ENCODE data around the gene ZNF765. TPM values are rescaled to one million over a fixed set of nuclear protein-coding genes. Genes with fewer than 3 reads are reported as not detected.
A peak's percentile ranks its signal among the peaks of the same experiment; 100 is the strongest.
"Not testable (repeated sequence)": the region's sequence is repeated elsewhere in the genome, so short reads cannot be mapped to it uniquely, and the experiment has no call there.

ZNF765 gene
- total and polyA plus RNA-seq, 2 experiments from 2014 or later, result 10.3 to 33.4 TPM

DNA sequence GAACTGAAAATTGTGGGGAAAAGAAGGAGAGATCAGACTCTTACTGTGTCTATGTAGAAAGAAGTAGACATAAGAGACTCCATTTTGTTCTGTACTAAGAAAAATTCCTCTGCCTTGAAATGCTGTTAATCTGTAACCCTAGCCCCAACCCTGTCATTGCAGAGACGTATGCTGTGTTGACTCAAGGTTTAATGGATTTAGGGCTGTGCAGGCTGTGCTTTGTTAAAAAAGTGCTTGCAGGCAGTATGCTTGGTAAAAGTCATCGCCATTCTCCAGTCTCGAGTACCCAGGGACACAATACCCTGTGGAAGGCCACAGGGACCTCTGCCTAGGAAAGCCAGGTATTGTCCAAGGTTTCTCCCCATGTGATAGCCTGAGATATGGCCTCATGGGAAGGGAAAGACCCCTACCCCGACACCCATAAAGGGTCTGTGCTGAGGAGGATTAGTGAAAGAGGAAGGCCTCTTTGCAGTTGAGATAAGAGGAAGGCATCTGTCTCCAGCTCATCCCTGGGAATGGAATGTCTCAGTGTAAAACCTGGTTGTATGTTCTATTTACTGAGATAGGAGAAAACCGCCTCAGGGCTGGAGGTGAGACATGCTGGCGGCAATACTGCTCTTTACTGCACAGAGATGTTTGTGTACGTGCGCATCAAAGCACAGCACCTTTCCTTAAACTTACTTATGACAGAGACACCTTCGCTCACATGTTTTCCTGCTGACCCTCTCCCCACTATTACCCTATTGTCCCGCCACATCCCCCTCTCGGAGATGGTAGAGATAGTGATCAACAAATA lies 25.8 kb downstream of the ZNF765 start:
- not testable (repeated sequence) for H3K27ac Mint-ChIP-seq; H3K4me2 ChIP-seq; H3K36me3 ChIP-seq (ENCODE audit: insufficient read depth); H3K27me3 Mint-ChIP-seq (ENCODE audit: insufficient read depth, low read depth, poor library complexity); H3K79me2 ChIP-seq (replicated peaks; ENCODE audit: insufficient read depth); H3K36me3 Mint-ChIP-seq (ENCODE audit: low read depth); H3F3A ChIP-seq (replicated peaks; ENCODE audit: low read depth); ATAC-seq; DNase-seq (ENCODE audit: low spot score); H2AFZ ChIP-seq; H3K4me3 ChIP-seq; H3K9me3 Mint-ChIP-seq; H4K20me1 ChIP-seq (replicated peaks; ENCODE audit: insufficient read depth); H3K9me2 ChIP-seq (ENCODE audit: insufficient read depth); H3K27me3 ChIP-seq (ENCODE audit: insufficient read depth); H3K4me3 Mint-ChIP-seq
- peak overlapping the region; percentile 48; the same call in 1 of the 2 replicates for H3K27ac ChIP-seq (ENCODE audit: low read depth)
- H3K4me1 ChIP-seq (ENCODE audit: insufficient read depth), result peaks cover 10% of the 10 kb centered on the region; the same call in 1 of the 2 replicates
- peaks cover 15% of the 10 kb centered on the region for H3K4me1 Mint-ChIP-seq

DNA sequence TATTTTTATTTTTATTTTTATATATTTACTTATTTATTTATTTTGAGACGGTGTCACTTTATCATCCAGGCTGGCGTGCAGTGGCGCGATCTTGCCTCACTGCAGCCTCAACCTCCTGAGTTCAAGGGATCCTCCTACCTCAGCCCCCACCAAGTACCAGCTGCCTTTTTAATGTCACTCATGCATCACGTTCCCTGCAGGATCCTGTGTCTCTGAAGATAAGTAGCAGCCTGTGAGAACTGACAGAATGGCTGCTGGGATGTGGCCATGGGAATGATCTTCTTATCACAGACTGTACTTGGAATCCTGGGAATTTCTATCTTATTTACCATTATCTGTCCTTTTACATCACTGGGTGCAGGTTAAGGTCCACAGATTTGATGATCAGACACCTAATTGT lies 27.6 kb downstream of the ZNF765 start:
- 0 out of 3 replicates have a peak, but pooled peaks cover 1% of the 10 kb centered on the region for H3K9me3 Mint-ChIP-seq
- no peak overlapping the region for H2AFZ ChIP-seq
- H3K36me3 ChIP-seq (ENCODE audit: insufficient read depth), result no peaks in the 10 kb centered on the region
- no peaks in the 10 kb centered on the region for H3F3A ChIP-seq (replicated peaks; ENCODE audit: low read depth)
- peak overlapping the region; percentile 89 for H3K27ac ChIP-seq (ENCODE audit: low read depth)
- TF ChIP-seq, protein P1, sequence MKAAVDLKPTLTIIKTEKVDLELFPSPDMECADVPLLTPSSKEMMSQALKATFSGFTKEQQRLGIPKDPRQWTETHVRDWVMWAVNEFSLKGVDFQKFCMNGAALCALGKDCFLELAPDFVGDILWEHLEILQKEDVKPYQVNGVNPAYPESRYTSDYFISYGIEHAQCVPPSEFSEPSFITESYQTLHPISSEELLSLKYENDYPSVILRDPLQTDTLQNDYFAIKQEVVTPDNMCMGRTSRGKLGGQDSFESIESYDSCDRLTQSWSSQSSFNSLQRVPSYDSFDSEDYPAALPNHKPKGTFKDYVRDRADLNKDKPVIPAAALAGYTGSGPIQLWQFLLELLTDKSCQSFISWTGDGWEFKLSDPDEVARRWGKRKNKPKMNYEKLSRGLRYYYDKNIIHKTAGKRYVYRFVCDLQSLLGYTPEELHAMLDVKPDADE (IDR thresholded peaks at IDR 0.05), result no peak
- TF ChIP-seq, protein P2, sequence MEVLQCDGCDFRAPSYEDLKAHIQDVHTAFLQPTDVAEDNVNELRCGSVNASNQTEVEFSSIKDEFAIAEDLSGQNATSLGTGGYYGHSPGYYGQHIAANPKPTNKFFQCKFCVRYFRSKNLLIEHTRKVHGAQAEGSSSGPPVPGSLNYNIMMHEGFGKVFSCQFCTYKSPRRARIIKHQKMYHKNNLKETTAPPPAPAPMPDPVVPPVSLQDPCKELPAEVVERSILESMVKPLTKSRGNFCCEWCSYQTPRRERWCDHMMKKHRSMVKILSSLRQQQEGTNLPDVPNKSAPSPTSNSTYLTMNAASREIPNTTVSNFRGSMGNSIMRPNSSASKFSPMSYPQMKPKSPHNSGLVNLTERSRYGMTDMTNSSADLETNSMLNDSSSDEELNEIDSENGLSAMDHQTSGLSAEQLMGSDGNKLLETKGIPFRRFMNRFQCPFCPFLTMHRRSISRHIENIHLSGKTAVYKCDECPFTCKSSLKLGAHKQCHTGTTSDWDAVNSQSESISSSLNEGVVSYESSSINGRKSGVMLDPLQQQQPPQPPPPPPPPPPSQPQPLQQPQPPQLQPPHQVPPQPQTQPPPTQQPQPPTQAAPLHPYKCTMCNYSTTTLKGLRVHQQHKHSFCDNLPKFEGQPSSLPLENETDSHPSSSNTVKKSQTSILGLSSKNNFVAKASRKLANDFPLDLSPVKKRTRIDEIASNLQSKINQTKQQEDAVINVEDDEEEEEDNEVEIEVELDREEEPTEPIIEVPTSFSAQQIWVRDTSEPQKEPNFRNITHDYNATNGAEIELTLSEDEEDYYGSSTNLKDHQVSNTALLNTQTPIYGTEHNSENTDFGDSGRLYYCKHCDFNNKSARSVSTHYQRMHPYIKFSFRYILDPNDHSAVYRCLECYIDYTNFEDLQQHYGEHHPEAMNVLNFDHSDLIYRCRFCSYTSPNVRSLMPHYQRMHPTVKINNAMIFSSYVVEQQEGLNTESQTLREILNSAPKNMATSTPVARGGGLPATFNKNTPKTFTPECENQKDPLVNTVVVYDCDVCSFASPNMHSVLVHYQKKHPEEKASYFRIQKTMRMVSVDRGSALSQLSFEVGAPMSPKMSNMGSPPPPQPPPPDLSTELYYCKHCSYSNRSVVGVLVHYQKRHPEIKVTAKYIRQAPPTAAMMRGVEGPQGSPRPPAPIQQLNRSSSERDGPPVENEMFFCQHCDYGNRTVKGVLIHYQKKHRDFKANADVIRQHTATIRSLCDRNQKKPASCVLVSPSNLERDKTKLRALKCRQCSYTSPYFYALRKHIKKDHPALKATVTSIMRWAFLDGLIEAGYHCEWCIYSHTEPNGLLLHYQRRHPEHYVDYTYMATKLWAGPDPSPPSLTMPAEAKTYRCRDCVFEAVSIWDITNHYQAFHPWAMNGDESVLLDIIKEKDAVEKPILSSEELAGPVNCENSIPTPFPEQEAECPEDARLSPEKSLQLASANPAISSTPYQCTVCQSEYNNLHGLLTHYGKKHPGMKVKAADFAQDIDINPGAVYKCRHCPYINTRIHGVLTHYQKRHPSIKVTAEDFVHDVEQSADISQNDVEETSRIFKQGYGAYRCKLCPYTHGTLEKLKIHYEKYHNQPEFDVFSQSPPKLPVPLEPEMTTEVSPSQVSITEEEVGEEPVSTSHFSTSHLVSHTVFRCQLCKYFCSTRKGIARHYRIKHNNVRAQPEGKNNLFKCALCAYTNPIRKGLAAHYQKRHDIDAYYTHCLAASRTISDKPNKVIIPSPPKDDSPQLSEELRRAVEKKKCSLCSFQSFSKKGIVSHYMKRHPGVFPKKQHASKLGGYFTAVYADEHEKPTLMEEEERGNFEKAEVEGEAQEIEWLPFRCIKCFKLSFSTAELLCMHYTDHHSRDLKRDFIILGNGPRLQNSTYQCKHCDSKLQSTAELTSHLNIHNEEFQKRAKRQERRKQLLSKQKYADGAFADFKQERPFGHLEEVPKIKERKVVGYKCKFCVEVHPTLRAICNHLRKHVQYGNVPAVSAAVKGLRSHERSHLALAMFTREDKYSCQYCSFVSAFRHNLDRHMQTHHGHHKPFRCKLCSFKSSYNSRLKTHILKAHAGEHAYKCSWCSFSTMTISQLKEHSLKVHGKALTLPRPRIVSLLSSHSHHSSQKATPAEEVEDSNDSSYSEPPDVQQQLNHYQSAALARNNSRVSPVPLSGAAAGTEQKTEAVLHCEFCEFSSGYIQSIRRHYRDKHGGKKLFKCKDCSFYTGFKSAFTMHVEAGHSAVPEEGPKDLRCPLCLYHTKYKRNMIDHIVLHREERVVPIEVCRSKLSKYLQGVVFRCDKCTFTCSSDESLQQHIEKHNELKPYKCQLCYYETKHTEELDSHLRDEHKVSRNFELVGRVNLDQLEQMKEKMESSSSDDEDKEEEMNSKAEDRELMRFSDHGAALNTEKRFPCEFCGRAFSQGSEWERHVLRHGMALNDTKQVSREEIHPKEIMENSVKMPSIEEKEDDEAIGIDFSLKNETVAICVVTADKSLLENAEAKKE (CRISPR knock-in tag; IDR thresholded peaks at IDR 0.05), result no peak
- TF ChIP-seq ZNF114 (CRISPR knock-in tag; IDR thresholded peaks at IDR 0.05) (no peak), EZH2phosphoT487 (IDR thresholded peaks at IDR 0.05; ENCODE audit: unreplicated experiment) (no peak), EZH2 (IDR thresholded peaks at IDR 0.05; ENCODE audit: low read depth, unreplicated experiment) (no peak), NANOG (IDR thresholded peaks at IDR 0.05; ENCODE audit: borderline replicate concordance) (no peak)
- no peak for ATAC-seq
- no peaks in the 10 kb centered on the region for H3K79me2 ChIP-seq (replicated peaks; ENCODE audit: insufficient read depth)
- H3K4me3 ChIP-seq, result peak overlapping the region; percentile 26; the same call in 1 of the 2 replicates
- peak overlapping the region; percentile 30; the same call in 2 of the 3 replicates for H3K4me3 Mint-ChIP-seq
- no peaks in the 10 kb centered on the region for H3K36me3 Mint-ChIP-seq (ENCODE audit: low read depth)
- H3K27ac Mint-ChIP-seq, result no peak overlapping the region
- H3K27me3 ChIP-seq (ENCODE audit: insufficient read depth), result no peaks in the 10 kb centered on the region
- H3K4me1 Mint-ChIP-seq, result peaks cover 15% of the 10 kb centered on the region
- H4K20me1 ChIP-seq (replicated peaks; ENCODE audit: insufficient read depth), result no peaks in the 10 kb centered on the region
- peaks cover 3% of the 10 kb centered on the region for H3K27me3 Mint-ChIP-seq (ENCODE audit: insufficient read depth, low read depth, poor library complexity)
- no peaks in the 10 kb centered on the region for H3K9me2 ChIP-seq (ENCODE audit: insufficient read depth)
- peaks cover 10% of the 10 kb centered on the region; the same call in 1 of the 2 replicates for H3K4me1 ChIP-seq (ENCODE audit: insufficient read depth)
- peak overlapping the region; percentile 42 for H3K4me2 ChIP-seq
- DNase-seq (ENCODE audit: low spot score), result peak; percentile 35

DNA sequence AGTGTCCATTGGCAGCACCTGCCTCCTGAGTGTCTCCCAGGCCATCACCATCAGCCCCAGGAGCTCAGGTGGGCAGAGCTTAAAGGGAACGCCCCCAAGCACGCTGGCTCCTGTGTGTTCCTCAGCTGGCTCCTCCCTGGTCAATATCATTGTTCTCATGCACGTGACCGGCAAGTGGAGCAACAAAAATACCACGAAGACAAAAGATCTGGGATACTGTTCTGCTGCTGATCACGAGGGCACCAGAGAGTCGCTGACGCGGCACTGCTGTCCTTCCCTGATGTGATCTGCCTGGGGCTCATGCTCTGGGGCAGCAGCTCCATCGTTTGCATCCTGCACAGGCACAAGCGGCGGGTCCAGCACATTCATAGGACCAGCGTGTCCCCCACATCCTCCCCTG lies 28.1 kb downstream of the ZNF765 start:
- H3K4me3 Mint-ChIP-seq, result not testable (repeated sequence)
- H3K4me1 Mint-ChIP-seq, result peaks cover 15% of the 10 kb centered on the region
- ATAC-seq, result peak; percentile 82

More for the DNA sequence above, 28.1 kb downstream of the ZNF765 start:
- not testable (repeated sequence) for H3K79me2 ChIP-seq (replicated peaks; ENCODE audit: insufficient read depth); H4K20me1 ChIP-seq (replicated peaks; ENCODE audit: insufficient read depth); H3F3A ChIP-seq (replicated peaks; ENCODE audit: low read depth); H3K9me3 Mint-ChIP-seq; H3K9me2 ChIP-seq (ENCODE audit: insufficient read depth); H3K36me3 ChIP-seq (ENCODE audit: insufficient read depth); H3K36me3 Mint-ChIP-seq (ENCODE audit: low read depth); H3K27me3 Mint-ChIP-seq (ENCODE audit: insufficient read depth, low read depth, poor library complexity); H3K27ac ChIP-seq (ENCODE audit: low read depth); H3K27ac Mint-ChIP-seq; H2AFZ ChIP-seq; H3K27me3 ChIP-seq (ENCODE audit: insufficient read depth)
- Histone ChIP-seq H3K4me1 (ENCODE audit: insufficient read depth) (peaks cover 10% of the 10 kb centered on the region; the same call in 1 of the 2 replicates), H3K4me3 (0 out of 2 replicates have a peak overlapping the region, but pooled peaks have one; percentile 38), H3K4me2 (peak overlapping the region; percentile 51)
- DNase-seq (ENCODE audit: low spot score), result peak; percentile 37
